Panc1 (cell line): Measurements from ENCODE around the gene RPN2.

Source experiments
- TCF7L2 ChIP-seq: IDR thresholded peaks from 2 replicates; pipeline ENCODE4 v1.6.1; 2011; ENCODE audit warnings: mild to moderate bottlenecking, low read depth, low read length, inconsistent platforms
- TF ChIP-seq, protein P1 (sequence below): fragments of 450-650 bp; IDR thresholded peaks from 2 replicates; pipeline ENCODE4 v1.5.1; 2017; ENCODE audit warnings: mild to moderate bottlenecking

GRCh38 chr20:37137547-37137946 lies 41.6 kb upstream of the RPN2 start:
- TF ChIP-seq TCF7L2: no peak
- TF ChIP-seq, protein P1, sequence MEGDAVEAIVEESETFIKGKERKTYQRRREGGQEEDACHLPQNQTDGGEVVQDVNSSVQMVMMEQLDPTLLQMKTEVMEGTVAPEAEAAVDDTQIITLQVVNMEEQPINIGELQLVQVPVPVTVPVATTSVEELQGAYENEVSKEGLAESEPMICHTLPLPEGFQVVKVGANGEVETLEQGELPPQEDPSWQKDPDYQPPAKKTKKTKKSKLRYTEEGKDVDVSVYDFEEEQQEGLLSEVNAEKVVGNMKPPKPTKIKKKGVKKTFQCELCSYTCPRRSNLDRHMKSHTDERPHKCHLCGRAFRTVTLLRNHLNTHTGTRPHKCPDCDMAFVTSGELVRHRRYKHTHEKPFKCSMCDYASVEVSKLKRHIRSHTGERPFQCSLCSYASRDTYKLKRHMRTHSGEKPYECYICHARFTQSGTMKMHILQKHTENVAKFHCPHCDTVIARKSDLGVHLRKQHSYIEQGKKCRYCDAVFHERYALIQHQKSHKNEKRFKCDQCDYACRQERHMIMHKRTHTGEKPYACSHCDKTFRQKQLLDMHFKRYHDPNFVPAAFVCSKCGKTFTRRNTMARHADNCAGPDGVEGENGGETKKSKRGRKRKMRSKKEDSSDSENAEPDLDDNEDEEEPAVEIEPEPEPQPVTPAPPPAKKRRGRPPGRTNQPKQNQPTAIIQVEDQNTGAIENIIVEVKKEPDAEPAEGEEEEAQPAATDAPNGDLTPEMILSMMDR: no peak
